GM19324 (cell line): ENCODE measurements around the gene ANXA2R.
A peak's percentile ranks its signal among the peaks of the same experiment; 100 is the strongest.
"Not testable (repeated sequence)": the region's sequence is repeated elsewhere in the genome, so short reads cannot be mapped to it uniquely, and the experiment has no call there.

Experiments used
- ATAC-seq: cut with Tn5 transposase; IDR thresholded peaks from one replicate; pipeline ENCODE4 v1.9.1; 2021; ENCODE audit warnings: mild to moderate bottlenecking, moderate library complexity; ENCODE audit not compliant: unreplicated experiment, low FRiP score

The ANXA2R gene

GRCh38 chr5:43036856-43037635, 3.1 kb downstream of the ANXA2R start:
- no peak for ATAC-seq

DNA sequence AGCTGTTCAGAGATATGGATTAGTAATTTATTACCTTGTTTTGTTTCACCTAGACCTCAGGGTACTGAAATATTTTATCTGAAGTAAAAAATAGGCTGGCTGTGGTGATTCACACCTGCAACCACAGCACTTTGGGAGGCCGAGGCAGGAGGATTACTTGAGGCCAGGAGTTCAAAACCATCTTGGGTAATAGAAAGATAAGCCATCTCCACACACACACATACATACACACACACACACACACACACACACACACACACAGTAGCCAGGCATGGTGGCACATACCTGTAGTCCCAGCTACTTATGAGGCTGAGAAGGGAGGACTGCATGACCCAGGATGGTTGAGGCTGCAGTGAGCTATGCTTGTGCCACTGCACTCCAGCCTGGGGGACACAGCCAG, 3.7 kb downstream of the ANXA2R start:
- ATAC-seq, result no peak

DNA sequence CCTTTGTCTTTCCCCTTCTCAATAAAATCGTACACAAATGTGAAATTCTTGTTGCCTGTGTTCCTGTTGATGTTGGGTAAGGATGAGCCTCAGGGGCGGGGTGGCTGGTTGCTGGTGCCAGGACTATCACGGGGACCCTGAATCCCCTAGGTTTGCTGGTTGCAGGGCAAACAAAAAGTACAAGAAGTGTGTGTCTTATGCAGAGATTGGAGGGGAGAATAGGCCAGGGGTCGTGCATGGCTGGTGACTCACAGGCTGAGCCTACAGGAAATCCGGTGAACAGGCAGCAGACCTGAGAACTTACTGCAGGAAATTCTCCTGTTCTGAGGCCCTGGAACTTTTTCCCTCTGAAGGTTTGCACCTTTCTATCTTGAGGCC, 5.5 kb downstream of the ANXA2R start:
- no peak for ATAC-seq

- ATAC-seq, result no peak
Measured at GRCh38 chr5:43033841-43034590, 6.1 kb downstream of the ANXA2R start.

- no peak for ATAC-seq
Measured at GRCh38 chr5:43027054-43027785, 12.9 kb downstream of the ANXA2R start.

DNA sequence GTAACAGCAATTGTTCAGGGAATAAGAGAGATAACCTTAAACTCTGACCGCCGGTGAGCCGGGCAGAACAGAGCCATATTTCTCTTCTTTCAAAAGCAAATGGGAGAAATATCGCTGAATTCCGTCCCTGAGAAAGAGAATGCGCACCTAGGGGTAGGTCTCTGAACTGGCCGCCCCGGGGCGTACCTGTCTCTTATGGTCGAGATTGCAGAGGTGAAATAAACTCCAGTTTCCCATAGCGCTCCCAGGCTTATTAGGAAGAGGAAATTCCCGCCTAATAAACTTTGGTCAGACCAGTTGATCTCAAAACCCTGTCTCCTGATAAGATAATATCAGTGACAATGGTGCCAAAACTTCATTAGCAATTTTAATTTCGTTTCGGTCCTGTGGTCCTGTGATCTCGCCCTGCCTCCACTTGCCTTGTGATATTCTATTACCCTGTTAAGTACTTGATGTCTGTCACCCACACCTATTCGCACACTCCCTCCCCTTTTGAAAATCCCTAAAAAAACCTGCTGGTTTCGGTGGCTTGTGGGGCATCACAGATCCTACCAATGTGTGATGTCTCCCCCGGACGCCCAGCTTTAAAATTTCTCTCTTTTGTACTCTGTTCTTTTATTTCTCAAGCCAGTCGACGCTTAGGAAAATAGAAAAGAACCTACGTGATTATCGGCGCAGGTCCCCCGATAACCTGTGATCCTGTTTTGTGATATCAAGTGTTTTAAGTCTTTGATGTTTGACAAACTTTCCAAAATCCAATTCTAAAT, 14.8 kb downstream of the ANXA2R start:
- ATAC-seq, result not testable (repeated sequence)

DNA sequence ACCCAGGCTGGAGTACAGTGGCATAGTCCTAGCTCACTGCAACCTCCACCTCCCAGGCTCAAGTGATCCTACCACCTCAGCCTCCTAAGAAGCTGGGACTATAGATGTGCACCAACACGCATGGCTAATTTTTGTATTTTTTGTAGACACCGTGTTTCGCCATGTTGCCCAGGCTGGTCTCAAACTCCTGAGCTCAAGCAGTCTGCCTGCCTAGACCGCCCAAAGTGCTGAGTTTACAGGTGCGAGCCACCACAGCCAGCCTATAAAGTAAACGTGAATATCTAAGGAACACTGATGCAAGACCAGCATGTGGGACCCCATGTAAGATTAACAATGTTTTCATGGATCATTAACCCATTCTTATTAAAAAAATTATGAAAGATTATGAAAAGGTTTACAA, 15.9 kb downstream of the ANXA2R start:
- ATAC-seq, result no peak

DNA sequence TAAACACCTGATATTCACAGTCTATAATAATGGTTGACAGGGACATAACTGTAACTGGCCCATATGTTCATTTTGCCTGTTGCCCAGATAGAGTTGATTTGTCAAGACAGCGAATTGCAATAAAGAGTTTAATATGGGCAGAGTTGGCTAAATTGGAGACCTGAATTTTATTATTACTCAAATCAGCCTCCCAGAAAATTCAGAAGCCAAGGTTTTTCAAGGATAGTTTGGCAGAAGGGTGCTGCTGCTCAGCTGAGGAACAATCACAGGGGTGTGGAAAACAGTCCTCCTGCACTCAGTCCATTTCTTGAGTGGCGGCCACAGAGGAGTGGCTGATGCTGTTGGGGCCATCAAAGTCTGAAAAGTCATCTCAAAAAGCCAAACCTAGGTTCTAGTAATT, 19.0 kb downstream of the ANXA2R start:
- no peak for ATAC-seq

DNA sequence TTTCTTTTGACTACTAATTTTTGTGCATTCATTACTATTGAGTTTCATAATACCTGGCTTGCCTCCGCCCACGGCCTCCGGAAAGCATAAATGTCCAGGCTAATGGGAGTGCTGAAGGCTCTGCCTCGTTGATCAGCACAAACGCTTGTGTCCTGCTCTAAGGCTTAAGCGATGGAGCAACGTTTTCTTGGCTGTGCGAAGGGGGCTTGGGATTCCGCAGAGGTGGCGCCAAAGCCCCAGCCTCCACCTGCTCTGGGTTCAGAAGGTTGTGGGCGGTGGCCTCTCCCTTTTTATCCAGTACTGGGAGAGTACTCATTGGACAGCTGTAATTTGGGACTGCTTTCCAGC, 19.7 kb downstream of the ANXA2R start:
- ATAC-seq, result peak; percentile 9

- peak; percentile 77 for ATAC-seq
Measured at GRCh38 chr5:43019614-43020398, 20.3 kb downstream of the ANXA2R start.

DNA sequence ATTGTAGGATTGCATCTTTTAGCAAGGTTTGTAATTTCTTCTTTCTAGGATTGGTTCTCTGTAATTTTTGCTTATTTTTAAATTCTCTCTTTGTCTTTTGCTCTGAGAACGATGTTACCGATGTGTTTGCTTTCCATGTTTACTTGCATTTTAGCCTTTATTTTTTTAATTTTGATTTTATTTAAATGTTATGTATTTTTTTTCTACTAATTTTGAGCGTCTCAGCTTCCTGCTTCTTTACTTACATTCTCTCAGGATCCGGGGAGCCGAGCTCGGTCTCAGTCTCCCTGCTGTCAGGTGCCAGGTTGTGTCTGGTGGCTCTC, 20.9 kb downstream of the ANXA2R start:
- no peak for ATAC-seq

- ATAC-seq, result no peak
Measured at GRCh38 chr5:43017428-43017815, 22.7 kb downstream of the ANXA2R start.

DNA sequence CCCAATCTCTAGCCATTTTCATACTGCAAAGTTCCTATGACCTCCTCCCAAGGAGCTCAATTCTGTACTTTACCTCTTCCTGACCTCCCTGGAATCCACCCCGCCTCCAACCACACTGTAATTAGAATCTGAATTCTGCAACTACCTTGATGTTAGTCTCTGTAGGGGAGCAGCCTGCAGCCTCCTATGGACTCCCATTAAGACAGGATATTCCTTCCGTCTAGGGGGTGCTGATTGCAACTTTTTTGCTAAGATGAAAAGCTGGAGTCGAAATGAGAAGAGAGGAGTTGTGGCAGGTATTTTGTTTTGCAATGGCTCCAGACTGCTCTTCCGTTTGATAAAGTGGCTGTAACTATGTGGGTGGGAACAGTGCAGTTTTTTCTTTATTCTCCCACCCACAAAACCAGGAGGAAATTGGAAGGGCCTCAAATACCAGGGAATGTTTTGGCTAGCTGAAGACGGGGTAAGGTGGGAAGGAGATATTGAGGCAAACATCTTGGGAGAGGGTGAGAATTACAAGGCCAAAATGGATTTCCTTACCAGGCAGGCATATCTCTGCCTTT, 23.8 kb downstream of the ANXA2R start:
- ATAC-seq, result no peak

GRCh38 chr5:43014522-43014921, 25.6 kb downstream of the ANXA2R start:
- no peak for ATAC-seq

- no peak for ATAC-seq
Measured at GRCh38 chr5:43010935-43011315, 29.2 kb downstream of the ANXA2R start.

DNA sequence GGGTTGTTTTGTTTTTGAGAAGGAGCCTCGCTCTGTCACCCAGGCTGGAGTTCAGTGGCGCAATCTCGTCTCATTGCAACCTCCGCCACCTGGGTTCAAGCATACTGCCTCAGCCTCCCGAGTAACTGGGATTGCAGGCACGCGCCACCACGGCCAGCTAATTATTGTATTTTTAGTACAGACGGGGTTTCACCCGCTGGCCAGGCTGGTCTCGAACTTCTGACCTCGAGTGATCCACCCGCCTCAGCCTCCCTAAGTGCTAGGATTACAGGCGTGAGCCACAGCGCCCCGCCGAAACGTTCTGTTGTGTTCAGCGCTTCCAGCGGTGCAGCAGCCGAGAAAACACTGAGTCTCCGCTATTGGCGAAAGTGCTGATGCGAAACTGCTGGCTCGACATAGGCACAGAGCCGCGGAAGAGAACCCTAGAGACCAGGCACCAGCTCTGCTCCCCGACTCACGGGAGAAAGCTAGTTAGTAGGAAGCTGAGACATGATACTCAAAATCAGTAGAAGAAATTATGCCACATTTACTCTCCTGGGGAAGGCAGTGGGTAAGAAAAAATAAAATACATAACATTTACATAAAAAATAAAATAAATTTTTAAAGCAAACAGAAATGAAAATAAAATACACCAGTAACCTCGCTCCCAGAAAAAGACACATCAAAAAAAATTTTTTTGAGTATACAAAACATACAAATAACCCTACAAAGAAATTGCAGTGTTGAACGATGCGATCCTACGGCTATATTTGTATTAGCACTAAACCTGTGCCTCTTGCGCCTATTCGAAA, 31.6 kb downstream of the ANXA2R start:
- peak; percentile 36 for ATAC-seq

- ATAC-seq, result peak; percentile 58
Measured at GRCh38 chr5:43007911-43008362, 32.2 kb downstream of the ANXA2R start.

- peak; percentile 36 for ATAC-seq
Measured at GRCh38 chr5:43007246-43007910, 32.7 kb downstream of the ANXA2R start.
